ENCODE measurements around the gene IER3.
"Not testable (repeated sequence)": the region's sequence is repeated elsewhere in the genome, so short reads cannot be mapped to it uniquely, and the experiment has no call there.

IER3 gene

GRCh38 chr6:30722280-30723112 lies 21.9 kb downstream of the IER3 start:
- peak; percentile 37 to 75 for DNase-seq

- DNase-seq = not testable (repeated sequence)
Measured at GRCh38 chr6:30722025-30722279, 22.4 kb downstream of the IER3 start.

- DNase-seq = peak; percentile 79 to 90
Measured at GRCh38 chr6:30721198-30722024, 22.9 kb downstream of the IER3 start.

- peak; percentile 51 to 67 for DNase-seq
Measured at GRCh38 chr6:30720738-30721197, 23.6 kb downstream of the IER3 start.

- DNase-seq = peak; percentile 95 to 96
Measured at GRCh38 chr6:30719791-30720737, 24.3 kb downstream of the IER3 start, which contains the start of gene TUBB. TSS of gene TUBB (plus strand) at chr6:30720352. CDS start at chr6:30720507, 155 bp downstream.

- DNase-seq = no peak
Measured at GRCh38 chr6:30719356-30719755, 25.0 kb downstream of the IER3 start.

GRCh38 chr6:30717845-30718720 lies 26.3 kb downstream of the IER3 start:
- not testable (repeated sequence) for DNase-seq

- peak; percentile 99 for DNase-seq
Measured at GRCh38 chr6:30717129-30717844, 27.1 kb downstream of the IER3 start, which contains the start of gene MDC1. TSS of gene MDC1 (minus strand) at chr6:30717281. CDS start at chr6:30715175, 2,106 bp downstream.

GRCh38 chr6:30716879-30717128 lies 27.5 kb downstream of the IER3 start:
- no peak for DNase-seq

GRCh38 chr6:30714263-30714662 lies 30.1 kb downstream of the IER3 start:
- DNase-seq = no peak

GRCh38 chr6:30712441-30712945 lies 31.9 kb downstream of the IER3 start:
- no peak for DNase-seq

GRCh38 chr6:30711758-30712380 lies 32.5 kb downstream of the IER3 start:
- no peak for DNase-seq

GRCh38 chr6:30709101-30709868 lies 35.1 kb downstream of the IER3 start:
- DNase-seq = no peak

GRCh38 chr6:30707281-30707850 lies 37.0 kb downstream of the IER3 start:
- no peak for DNase-seq

- DNase-seq = no peak
Measured at GRCh38 chr6:30705620-30706019, 38.7 kb downstream of the IER3 start.

- DNase-seq = no peak
Measured at GRCh38 chr6:30703821-30704220, 40.5 kb downstream of the IER3 start.

- no peak for DNase-seq
Measured at GRCh38 chr6:30703011-30703410, 41.3 kb downstream of the IER3 start.

- no peak for DNase-seq
Measured at GRCh38 chr6:30700340-30700739, 44.0 kb downstream of the IER3 start.

GRCh38 chr6:30696432-30696831 lies 47.9 kb downstream of the IER3 start:
- DNase-seq = no peak
